K562 (cell line): Measurements from ENCODE around the gene THAP12.

Experiments used
- BHLHE40 ChIP-seq: IDR thresholded peaks from 2 replicates; pipeline ENCODE4 v1.6.1; 2011; ENCODE audit warnings: low read length, improper control_type of control experiment
- BRF1 ChIP-seq: IDR thresholded peaks from 3 replicates; pipeline ENCODE4 v1.6.1; 2011; ENCODE audit warnings: borderline replicate concordance, mild to moderate bottlenecking; ENCODE audit not compliant: insufficient read length; ENCODE audit errors: extremely low read depth
- NFYB ChIP-seq: IDR thresholded peaks from 2 replicates; pipeline ENCODE4 v1.6.1; 2011; ENCODE audit warnings: mild to moderate bottlenecking, moderate library complexity; ENCODE audit not compliant: insufficient read length; ENCODE audit errors: extremely low read depth
- PATZ1 ChIP-seq: fragments of 250-450 bp; sonication (Bioruptor Pico); IDR thresholded peaks from 2 replicates; pipeline ENCODE4 v1.5.0; 2020; ENCODE audit warnings: mild to moderate bottlenecking, borderline replicate concordance
- POLR2AphosphoS5 ChIP-seq: IDR thresholded peaks from 2 replicates; pipeline ENCODE4 v1.6.1; 2011; ENCODE audit warnings: mild to moderate bottlenecking, low read depth, low read length, moderate library complexity; ENCODE audit not compliant: control insufficient read depth, insufficient read depth
- PTRF ChIP-seq: fragments of 450-650 bp; IDR thresholded peaks from 2 replicates; pipeline ENCODE4 v1.6.1; 2016; ENCODE audit warnings: mild to moderate bottlenecking, missing genetic modification characterization, missing compliant biosample characterization
- TOE1 ChIP-seq, 2 experiments: fragments of 450-650 bp in 1 of 2; sonication (generic) in 1 of 2; formaldehyde crosslinking in 1 of 2; IDR thresholded peaks; 2 replicates each; pipeline versions ENCODE4 v1.7.1 to v1.8.0; 2016 to 2022; ENCODE audit warnings: borderline replicate concordance in 2 of 2, mild to moderate bottlenecking in 2 of 2, antibody characterized with exemption in 1 of 2, inconsistent platforms in 1 of 2, low read depth in 1 of 2, missing genetic modification reagents in 1 of 2, moderate library complexity in 1 of 2
- ZFX ChIP-seq: sonication (generic); formaldehyde crosslinking; IDR thresholded peaks from 2 replicates; pipeline ENCODE4 v1.8.0; 2022; ENCODE audit warnings: mild to moderate bottlenecking, missing genetic modification reagents, moderate library complexity
- TF ChIP-seq, protein P1 (sequence below), 3 experiments: IDR thresholded peaks in 2 of 3; conservative IDR thresholded peaks in 1 of 3; 2 replicates each; pipeline ENCODE4 v1.5.1; 2011 to 2012; ENCODE audit warnings: low read length in 3 of 3, mild to moderate bottlenecking in 3 of 3, control low read depth in 2 of 3, improper control_type of control experiment in 1 of 3, inconsistent platforms in 1 of 3, low read depth in 1 of 3, mixed read lengths in 1 of 3, moderate library complexity in 1 of 3; ENCODE audit not compliant: insufficient read depth in 2 of 3

GRCh38 chr11:76339221-76339620 lies 41.7 kb downstream of the THAP12 start:
- TF ChIP-seq, protein P1, sequence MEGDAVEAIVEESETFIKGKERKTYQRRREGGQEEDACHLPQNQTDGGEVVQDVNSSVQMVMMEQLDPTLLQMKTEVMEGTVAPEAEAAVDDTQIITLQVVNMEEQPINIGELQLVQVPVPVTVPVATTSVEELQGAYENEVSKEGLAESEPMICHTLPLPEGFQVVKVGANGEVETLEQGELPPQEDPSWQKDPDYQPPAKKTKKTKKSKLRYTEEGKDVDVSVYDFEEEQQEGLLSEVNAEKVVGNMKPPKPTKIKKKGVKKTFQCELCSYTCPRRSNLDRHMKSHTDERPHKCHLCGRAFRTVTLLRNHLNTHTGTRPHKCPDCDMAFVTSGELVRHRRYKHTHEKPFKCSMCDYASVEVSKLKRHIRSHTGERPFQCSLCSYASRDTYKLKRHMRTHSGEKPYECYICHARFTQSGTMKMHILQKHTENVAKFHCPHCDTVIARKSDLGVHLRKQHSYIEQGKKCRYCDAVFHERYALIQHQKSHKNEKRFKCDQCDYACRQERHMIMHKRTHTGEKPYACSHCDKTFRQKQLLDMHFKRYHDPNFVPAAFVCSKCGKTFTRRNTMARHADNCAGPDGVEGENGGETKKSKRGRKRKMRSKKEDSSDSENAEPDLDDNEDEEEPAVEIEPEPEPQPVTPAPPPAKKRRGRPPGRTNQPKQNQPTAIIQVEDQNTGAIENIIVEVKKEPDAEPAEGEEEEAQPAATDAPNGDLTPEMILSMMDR (IDR thresholded peaks at IDR 0.05 in 2 of 3, conservative IDR thresholded peaks at IDR 0.05 in 1 of 3; ENCODE audit: insufficient read depth in 2 of 3, low read depth in 1 of 3, low read length in 3 of 3): no peak
- TF ChIP-seq ZFX (CRISPR knock-in tag) (no peak), POLR2AphosphoS5 (no peak), BRF1 (no peak), PATZ1 (no peak), BHLHE40 (no peak), PTRF (tag) (no peak), NFYB (no peak), TOE1 (IDR thresholded peaks at IDR 0.05; ENCODE audit: borderline replicate concordance) (no peak), TOE1 (CRISPR knock-in tag; IDR thresholded peaks at IDR 0.05; ENCODE audit: borderline replicate concordance, low read depth) (no peak)
